HepG2 (cell line): ENCODE measurements around the gene RBCK1. TPM values are rescaled to one million over a fixed set of nuclear protein-coding genes. Genes with fewer than 3 reads are reported as not detected.

Source experiments
- FOXA3 ChIP-seq: IDR thresholded peaks from 2 replicates; pipeline ENCODE4 v1.6.1; 2016; ENCODE audit warnings: missing genetic modification reagents, missing compliant biosample characterization
- HNF4G ChIP-seq, 2 experiments: sonication (generic) in 1 of 2; formaldehyde crosslinking in 1 of 2; IDR thresholded peaks; 2 replicates each; pipeline versions ENCODE4 v1.4.0 to v1.6.1; 2011 to 2020; ENCODE audit warnings: borderline replicate concordance in 2 of 2, low read depth in 2 of 2, mild to moderate bottlenecking in 2 of 2, low read length in 1 of 2, missing genetic modification reagents in 1 of 2, moderate library complexity in 1 of 2
- IRF9 ChIP-seq: sonication (generic); formaldehyde crosslinking; IDR thresholded peaks from 2 replicates; pipeline ENCODE4 v1.8.0; 2022; ENCODE audit warnings: missing genetic modification reagents, mild to moderate bottlenecking, borderline replicate concordance
- KLF11 ChIP-seq: IDR thresholded peaks from 2 replicates; pipeline ENCODE4 v1.6.1; 2016; ENCODE audit warnings: missing compliant biosample characterization
- NONO ChIP-seq, 2 experiments: fragments of 450-650 bp in 1 of 2; sonication (generic) in 1 of 2; formaldehyde crosslinking in 1 of 2; IDR thresholded peaks in 1 of 2; conservative IDR thresholded peaks in 1 of 2; 2 replicates each; pipeline versions ENCODE4 v1.6.1 to v1.8.0; 2017 to 2022; ENCODE audit warnings: mild to moderate bottlenecking in 1 of 2, missing genetic modification reagents in 1 of 2, moderate library complexity in 1 of 2
- PITX1 ChIP-seq: sonication (generic); formaldehyde crosslinking; IDR thresholded peaks from 2 replicates; pipeline ENCODE4 v1.5.1; 2020; ENCODE audit warnings: mild to moderate bottlenecking, missing genetic modification reagents
- RBM39 ChIP-seq: fragments of 200-400 bp; formaldehyde crosslinking; IDR thresholded peaks from one replicate; pipeline ENCODE4 v1.6.1; 2018; ENCODE audit warnings: antibody characterized with exemption, mild to moderate bottlenecking, low read depth, low read length; ENCODE audit not compliant: poor library complexity, severe bottlenecking
- RFX3 ChIP-seq: IDR thresholded peaks from 2 replicates; pipeline ENCODE4 v1.6.1; 2016; ENCODE audit warnings: missing biosample characterization, missing genetic modification reagents
- SIX4 ChIP-seq: sonication (generic); formaldehyde crosslinking; IDR thresholded peaks from 2 replicates; pipeline ENCODE4 v1.4.0; 2020; ENCODE audit warnings: missing genetic modification reagents
- SKIL ChIP-seq: sonication (generic); formaldehyde crosslinking; IDR thresholded peaks from 2 replicates; pipeline ENCODE4 v1.8.0; 2022; ENCODE audit warnings: missing genetic modification reagents, mild to moderate bottlenecking, moderate library complexity, borderline replicate concordance
- SP4 ChIP-seq: sonication (generic); formaldehyde crosslinking; IDR thresholded peaks from 2 replicates; pipeline ENCODE4 v1.8.1; 2023; ENCODE audit warnings: mild to moderate bottlenecking, missing genetic modification reagents
- TMF1 ChIP-seq: sonication (generic); formaldehyde crosslinking; IDR thresholded peaks from 2 replicates; pipeline ENCODE4 v1.8.1; 2022; ENCODE audit warnings: low read depth, missing genetic modification reagents
- ZBTB7B ChIP-seq: sonication (generic); formaldehyde crosslinking; IDR thresholded peaks from 2 replicates; pipeline ENCODE4 v1.4.0; 2020; ENCODE audit warnings: missing genetic modification reagents
- ZNF136 ChIP-seq: sonication (generic); formaldehyde crosslinking; IDR thresholded peaks from 2 replicates; pipeline ENCODE4 v1.8.1; 2022; ENCODE audit warnings: low read depth, mild to moderate bottlenecking, moderate library complexity, missing genetic modification reagents
- ZNF343 ChIP-seq: sonication (generic); formaldehyde crosslinking; IDR thresholded peaks from 2 replicates; pipeline ENCODE4 v1.4.0; 2020; ENCODE audit warnings: mild to moderate bottlenecking, missing genetic modification reagents
- ZNF598 ChIP-seq: sonication (generic); formaldehyde crosslinking; IDR thresholded peaks from 2 replicates; pipeline ENCODE4 v1.5.1; 2020; ENCODE audit warnings: mild to moderate bottlenecking, missing genetic modification reagents, borderline replicate concordance
- ZNF713 ChIP-seq: sonication (generic); formaldehyde crosslinking; IDR thresholded peaks from 2 replicates; pipeline ENCODE4 v1.4.0; 2020; ENCODE audit warnings: mild to moderate bottlenecking, missing genetic modification reagents
- ZNF75D ChIP-seq: sonication (generic); formaldehyde crosslinking; IDR thresholded peaks from 2 replicates; pipeline ENCODE4 v1.8.1; 2023; ENCODE audit warnings: missing genetic modification reagents, mild to moderate bottlenecking, borderline replicate concordance
- ZNF883 ChIP-seq: sonication (generic); formaldehyde crosslinking; IDR thresholded peaks from 2 replicates; pipeline ENCODE4 v1.5.1; 2020; ENCODE audit warnings: mild to moderate bottlenecking, missing genetic modification reagents; ENCODE audit errors: not compliant biosample characterization
- ZSCAN22 ChIP-seq: sonication (generic); formaldehyde crosslinking; IDR thresholded peaks from 2 replicates; pipeline ENCODE4 v1.4.0; 2020; ENCODE audit warnings: mild to moderate bottlenecking, missing genetic modification reagents
- polyA plus RNA-seq, 8 experiments: library from polyadenylated mRNA; depleted of rRNA in 3 of 8; stranded (reverse) in 7 of 8; unstranded in 1 of 8; fragments of >200 nt; fragmentation: Illumina TruSeq in 4 of 8; extraction: Trizol in 4 of 8; gene quantifications; 2 replicates each; pipeline versions ENCODE4 v1.2.1 to v1.2.3, GENCODE V29; 2011 to 2016; ENCODE audit warnings: low read depth in 4 of 8, missing spikeins in 1 of 8, mixed read lengths in 1 of 8; ENCODE audit not compliant: insufficient read depth in 1 of 8
- total RNA-seq, 5 experiments: library from RNA; depleted of rRNA; stranded (reverse); fragments of >200 nt; fragmentation: Illumina TruSeq; extraction: Trizol; gene quantifications; 2 replicates each; pipeline ENCODE4 v1.2.3, GENCODE V29; 2016; ENCODE audit warnings: low read depth in 1 of 5
- TF ChIP-seq, protein P1 (sequence below): IDR thresholded peaks from 2 replicates; pipeline ENCODE4 v1.6.1; 2012; ENCODE audit warnings: low read depth, low read length, improper control_type of control experiment
- TF ChIP-seq, protein P2 (sequence below): sonication (generic); formaldehyde crosslinking; IDR thresholded peaks from 2 replicates; pipeline ENCODE4 v1.5.0; 2020; ENCODE audit warnings: missing genetic modification reagents

The RBCK1 gene
- total and polyA plus RNA-seq, 2 of the 13 experiments (the other 11 are each of a cell fraction or from before 2014, with no cell fraction given) = 149 to 215 TPM

DNA sequence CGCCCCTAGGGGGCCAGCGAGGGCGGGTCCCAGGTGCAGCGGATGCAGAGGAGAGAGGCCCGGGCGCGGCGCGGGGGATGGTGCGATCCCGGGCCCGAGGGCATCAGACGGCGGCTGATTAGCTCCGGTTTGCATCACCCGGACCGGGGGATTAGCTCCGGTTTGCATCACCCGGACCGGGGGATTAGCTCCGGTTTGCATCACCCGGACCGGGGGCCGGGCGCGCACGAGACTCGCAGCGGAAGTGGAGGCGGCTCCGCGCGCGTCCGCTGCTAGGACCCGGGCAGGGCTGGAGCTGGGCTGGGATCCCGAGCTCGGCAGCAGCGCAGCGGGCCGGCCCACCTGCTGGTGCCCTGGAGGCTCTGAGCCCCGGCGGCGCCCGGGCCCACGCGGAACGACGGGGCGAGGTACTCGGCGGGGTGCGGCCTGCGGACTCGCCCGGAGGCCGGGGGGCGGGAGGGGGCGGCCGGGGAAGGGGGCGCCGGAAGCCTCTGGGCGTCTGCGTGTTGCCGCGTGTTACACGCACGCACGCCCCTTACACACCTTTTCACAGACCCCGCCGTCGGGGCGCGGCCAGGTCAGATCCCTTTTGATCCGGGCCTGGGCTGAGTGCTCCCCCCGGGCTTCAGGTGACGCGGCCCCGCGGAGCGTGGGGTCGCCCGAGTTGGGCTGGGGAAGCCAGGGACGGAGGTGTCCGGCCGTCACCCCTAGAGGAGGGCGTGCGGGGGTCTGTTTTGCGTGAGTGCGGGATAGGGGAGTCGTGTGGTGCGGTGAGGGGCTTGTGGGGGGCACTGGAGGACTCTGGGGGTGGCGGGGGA lies 27.1 kb upstream of the RBCK1 start (continued):
- peak; percentile 57; the same call in 1 of the 2 replicates for TF ChIP-seq ZSCAN22 (CRISPR knock-in tag)
- TF ChIP-seq ZNF136 (CRISPR knock-in tag) = no peak
- TF ChIP-seq RFX3 (CRISPR knock-in tag) = peak; percentile 31; the same call in 1 of the 2 replicates
- peak; percentile 93 for TF ChIP-seq PITX1 (CRISPR knock-in tag)
- peak; percentile 78 for TF ChIP-seq ZNF883 (CRISPR knock-in tag)
- no peak; the same call in 1 of the 2 replicates for TF ChIP-seq SIX4 (CRISPR knock-in tag)
- 0 out of 2 replicates have a peak, but pooled peaks have one; percentile 54 for TF ChIP-seq ZNF598 (CRISPR knock-in tag)
- TF ChIP-seq ZBTB7B (CRISPR knock-in tag) = peak; percentile 86
- TF ChIP-seq ZNF713 (CRISPR knock-in tag) = no peak
- TF ChIP-seq SKIL (CRISPR knock-in tag) = 0 out of 2 replicates have a peak, but pooled peaks have one; percentile 19
- peak; percentile 32; the same call in 1 of the 2 replicates for TF ChIP-seq HNF4G (IDR thresholded peaks at IDR 0.05; ENCODE audit: borderline replicate concordance, low read depth, low read length)
- peak; percentile 52; the same call in 1 of the 2 replicates for TF ChIP-seq HNF4G (CRISPR knock-in tag; IDR thresholded peaks at IDR 0.05; ENCODE audit: borderline replicate concordance, low read depth)
- peak; percentile 72 for TF ChIP-seq SP4 (CRISPR knock-in tag)
- peak; percentile 69 for TF ChIP-seq TMF1
- TF ChIP-seq IRF9 = peak; percentile 89
- TF ChIP-seq KLF11 (CRISPR knock-in tag) = 0 out of 2 replicates have a peak, but pooled peaks have one; percentile 21
- peak; percentile 98 for TF ChIP-seq RBM39
- TF ChIP-seq, protein P1, sequence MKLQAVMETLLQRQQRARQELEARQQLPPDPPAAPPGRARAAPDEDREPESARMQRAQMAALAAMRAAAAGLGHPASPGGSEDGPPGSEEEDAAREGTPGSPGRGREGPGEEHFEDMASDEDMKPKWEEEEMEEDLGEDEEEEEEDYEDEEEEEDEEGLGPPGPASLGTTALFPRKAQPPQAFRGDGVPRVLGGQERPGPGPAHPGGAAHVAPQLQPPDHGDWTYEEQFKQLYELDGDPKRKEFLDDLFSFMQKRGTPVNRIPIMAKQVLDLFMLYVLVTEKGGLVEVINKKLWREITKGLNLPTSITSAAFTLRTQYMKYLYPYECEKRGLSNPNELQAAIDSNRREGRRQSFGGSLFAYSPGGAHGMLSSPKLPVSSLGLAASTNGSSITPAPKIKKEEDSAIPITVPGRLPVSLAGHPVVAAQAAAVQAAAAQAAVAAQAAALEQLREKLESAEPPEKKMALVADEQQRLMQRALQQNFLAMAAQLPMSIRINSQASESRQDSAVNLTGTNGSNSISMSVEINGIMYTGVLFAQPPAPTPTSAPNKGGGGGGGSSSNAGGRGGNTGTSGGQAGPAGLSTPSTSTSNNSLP = no peak
- 0 out of 2 replicates have a peak, but pooled peaks have one; percentile 52 for TF ChIP-seq ZNF75D
- TF ChIP-seq FOXA3 = peak; percentile 83
- TF ChIP-seq NONO (IDR thresholded peaks at IDR 0.05) = no peak
- peak; percentile 40 for TF ChIP-seq NONO (CRISPR knock-in tag; conservative IDR thresholded peaks at IDR 0.05)
- TF ChIP-seq, protein P2, sequence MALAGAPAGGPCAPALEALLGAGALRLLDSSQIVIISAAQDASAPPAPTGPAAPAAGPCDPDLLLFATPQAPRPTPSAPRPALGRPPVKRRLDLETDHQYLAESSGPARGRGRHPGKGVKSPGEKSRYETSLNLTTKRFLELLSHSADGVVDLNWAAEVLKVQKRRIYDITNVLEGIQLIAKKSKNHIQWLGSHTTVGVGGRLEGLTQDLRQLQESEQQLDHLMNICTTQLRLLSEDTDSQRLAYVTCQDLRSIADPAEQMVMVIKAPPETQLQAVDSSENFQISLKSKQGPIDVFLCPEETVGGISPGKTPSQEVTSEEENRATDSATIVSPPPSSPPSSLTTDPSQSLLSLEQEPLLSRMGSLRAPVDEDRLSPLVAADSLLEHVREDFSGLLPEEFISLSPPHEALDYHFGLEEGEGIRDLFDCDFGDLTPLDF (CRISPR knock-in tag) = 0 out of 2 replicates have a peak, but pooled peaks have one; percentile 63
- TF ChIP-seq ZNF343 = peak; percentile 80; the same call in 1 of the 2 replicates
